Endodermal cell (in vitro differentiated cells): ENCODE measurements around the gene NEDD4L. TPM values are rescaled to one million over a fixed set of nuclear protein-coding genes. Genes with fewer than 3 reads are reported as not detected.

ENCODE experiments used
- DNase-seq: peaks from one replicate; pipeline ENCODE4 v3.0.0-alpha.2; 2017
- H3K27ac ChIP-seq: 2 replicates; pipeline ENCODE4 v1.5.1; 2013; ENCODE audit warnings: mild to moderate bottlenecking, low read depth, low read length, moderate library complexity
- H3K27me3 ChIP-seq: 2 replicates; pipeline ENCODE4 v1.6.1; 2013; ENCODE audit warnings: mild to moderate bottlenecking, low read length, moderate library complexity; ENCODE audit not compliant: insufficient read depth, control insufficient read depth, poor library complexity, severe bottlenecking
- H3K36me3 ChIP-seq: 2 replicates; pipeline ENCODE4 v1.7.0; 2013; ENCODE audit warnings: mild to moderate bottlenecking, low read length, moderate library complexity; ENCODE audit not compliant: control insufficient read depth, insufficient read depth
- H3K4me1 ChIP-seq: one replicate; pipeline ENCODE4 v1.7.0; 2013; ENCODE audit warnings: low read length; ENCODE audit not compliant: control insufficient read depth, insufficient read depth
- H3K4me3 ChIP-seq: 2 replicates; pipeline ENCODE4 v1.5.1; 2013; ENCODE audit warnings: mild to moderate bottlenecking, low read length, moderate library complexity
- H3K9ac ChIP-seq: 2 replicates; pipeline ENCODE4 v1.6.1; 2013; ENCODE audit warnings: mild to moderate bottlenecking, low read length, moderate library complexity; ENCODE audit not compliant: poor library complexity, severe bottlenecking; ENCODE audit errors: extremely low read depth
- H3K9me3 ChIP-seq: 2 replicates; pipeline ENCODE4 v1.6.1; 2013; ENCODE audit warnings: mild to moderate bottlenecking, low read length, moderate library complexity; ENCODE audit not compliant: control insufficient read depth
- H3K27ac Mint-ChIP-seq: 2 replicates; pipeline ENCODE4 v1.8.0; 2020; ENCODE audit warnings: mixed read lengths
- H3K27me3 Mint-ChIP-seq: 2 replicates; pipeline ENCODE4 v1.8.0; 2021; ENCODE audit warnings: mild to moderate bottlenecking, mixed read lengths; ENCODE audit not compliant: insufficient read depth
- H3K36me3 Mint-ChIP-seq: 2 replicates; pipeline ENCODE4 v1.8.0; 2020; ENCODE audit warnings: low read depth, mixed read lengths
- H3K4me1 Mint-ChIP-seq: 2 replicates; pipeline ENCODE4 v1.8.0; 2020; ENCODE audit warnings: mixed read lengths
- H3K4me3 Mint-ChIP-seq: 2 replicates; pipeline ENCODE4 v1.8.0; 2020; ENCODE audit warnings: mild to moderate bottlenecking, moderate library complexity, mixed read lengths
- H3K9me3 Mint-ChIP-seq: 2 replicates; pipeline ENCODE4 v1.8.0; 2020; ENCODE audit warnings: mild to moderate bottlenecking, mixed read lengths
- CTCF ChIP-seq: fragments of 200-600 bp; sonication (generic); conservative IDR thresholded peaks from 2 replicates; pipeline ENCODE4 v1.5.0; 2021; ENCODE audit warnings: antibody characterized with exemption, mild to moderate bottlenecking
- WGBS, 2 experiments: methylation state at CpG; one replicate each; pipeline versions ENCODE4 v1.1.5 to v1.1.7; 2013; ENCODE audit warnings: missing lambda C conversion rate in 2 of 2, mixed read lengths in 1 of 2; ENCODE audit not compliant: insufficient coverage in 1 of 2, insufficient read length in 1 of 2; 5-methylcytosine and 5-hydroxymethylcytosine counted together
- total RNA-seq, 2 donors: library from RNA; stranded (reverse); fragmentation: NEBNext Ultra II Directional in 1 of 2; extraction: Animal tissue kit (Norgen Biotek cat#: 25700) in 1 of 2; gene quantifications; 2 replicates in 1 of 2; 3 replicates in 1 of 2; pipeline ENCODE4 v1.2.1, GENCODE V29; 2021

NEDD4L gene
- total RNA-seq, 2 donors from 2014 or later, result 70.5 to 75.3 TPM

GRCh38 chr18:58247363-58247834 is 203.4 kb downstream of the NEDD4L start:
- Mint-ChIP-seq H3K27me3 (no peaks in the 10 kb centered on the region), H3K27ac (peak overlapping the region; percentile 20), H3K4me3 (peak overlapping the region; percentile 22), H3K9me3 (no peaks in the 10 kb centered on the region), H3K36me3 (no peaks in the 10 kb centered on the region), H3K4me1 (peaks cover 23% of the 10 kb centered on the region)
- H3K9me3 ChIP-seq, result no peaks in the 10 kb centered on the region
- peak; percentile 69 for DNase-seq
- no peak overlapping the region for H3K4me3 ChIP-seq
- no peak for TF ChIP-seq CTCF
- no peaks in the 10 kb centered on the region for H3K36me3 ChIP-seq
- 47 to 55% methylated on average over 15 to 20 of the region's 20 CpGs for WGBS, 2 experiments
- H3K27ac ChIP-seq, result peak overlapping the region; percentile 83
- no peaks in the 10 kb centered on the region for H3K27me3 ChIP-seq
- H3K4me1 ChIP-seq, result peaks cover 7% of the 10 kb centered on the region
- H3K9ac ChIP-seq, result no peak overlapping the region

GRCh38 chr18:58249712-58250111 is 205.7 kb downstream of the NEDD4L start:
- no peaks in the 10 kb centered on the region for H3K36me3 ChIP-seq
- H3K9me3 ChIP-seq, result no peaks in the 10 kb centered on the region
- H3K4me1 ChIP-seq, result peaks cover 5% of the 10 kb centered on the region
- H3K4me3 ChIP-seq, result no peak overlapping the region
- no peak for DNase-seq
- no peaks in the 10 kb centered on the region for H3K36me3 Mint-ChIP-seq
- H3K27ac Mint-ChIP-seq, result no peak overlapping the region
- no peak overlapping the region for H3K27ac ChIP-seq
- WGBS, 2 experiments, result 95 to 100% methylated on average over 1 of the region's 1 CpG
- no peak overlapping the region for H3K4me3 Mint-ChIP-seq
- no peaks in the 10 kb centered on the region for H3K27me3 Mint-ChIP-seq
- H3K9ac ChIP-seq, result no peak overlapping the region
- no peaks in the 10 kb centered on the region for H3K27me3 ChIP-seq
- H3K9me3 Mint-ChIP-seq, result no peaks in the 10 kb centered on the region
- peaks cover 21% of the 10 kb centered on the region for H3K4me1 Mint-ChIP-seq
- no peak for TF ChIP-seq CTCF

GRCh38 chr18:58251416-58251815 is 207.4 kb downstream of the NEDD4L start:
- peaks cover 28% of the 10 kb centered on the region for H3K4me1 Mint-ChIP-seq
- no peak overlapping the region for H3K27ac Mint-ChIP-seq
- Histone ChIP-seq H3K4me3 (no peak overlapping the region), H3K27ac (no peak overlapping the region), H3K36me3 (no peaks in the 10 kb centered on the region), H3K4me1 (peaks cover 5% of the 10 kb centered on the region), H3K9ac (no peak overlapping the region), H3K27me3 (no peaks in the 10 kb centered on the region), H3K9me3 (no peaks in the 10 kb centered on the region)
- DNase-seq, result no peak
- 92% methylated on average over 1 of the region's 2 CpGs; no CpG with 5 or more reads in 1 of the 2 experiments for WGBS, 2 experiments
- peaks cover 3% of the 10 kb centered on the region for H3K36me3 Mint-ChIP-seq
- no peaks in the 10 kb centered on the region for H3K9me3 Mint-ChIP-seq
- no peaks in the 10 kb centered on the region for H3K27me3 Mint-ChIP-seq
- H3K4me3 Mint-ChIP-seq, result no peak overlapping the region
- no peak for TF ChIP-seq CTCF
